Kidney epithelial cell (primary cell): ENCODE data around the gene ZP2. TPM values are rescaled to one million over a fixed set of nuclear protein-coding genes. Genes with fewer than 3 reads are reported as not detected.
A peak's percentile ranks its signal among the peaks of the same experiment; 100 is the strongest.

Source experiments
- DNase-seq: peaks from one replicate; pipeline ENCODE4 v3.0.0-alpha.2; 2010; ENCODE audit warnings: low read depth
- H3K27me3 ChIP-seq: 2 replicates; pipeline ENCODE4 v1.6.0; 2011; ENCODE audit warnings: low read length; ENCODE audit not compliant: control insufficient read depth, insufficient read depth
- H3K36me3 ChIP-seq: 2 replicates; pipeline ENCODE4 v1.5.1; 2011; ENCODE audit warnings: low read length; ENCODE audit not compliant: control insufficient read depth, insufficient read depth
- H3K4me3 ChIP-seq: 2 replicates; pipeline ENCODE4 v1.5.1; 2011; ENCODE audit warnings: low read depth, mild to moderate bottlenecking, control low read depth, low read length
- total RNA-seq: library from RNA; depleted of rRNA; stranded (reverse); fragments of >200 nt; gene quantifications from 2 replicates; pipeline ENCODE4 v1.2.3, GENCODE V29; 2015
- TF ChIP-seq, protein P1 (sequence below): IDR thresholded peaks from 2 replicates; pipeline ENCODE4 v1.5.1; 2011; ENCODE audit warnings: mild to moderate bottlenecking, moderate library complexity, low read length, control low read depth, inconsistent platforms; ENCODE audit not compliant: insufficient read depth, poor library complexity, severe bottlenecking

Gene ZP2
- total RNA-seq, 1 donor from 2014 or later: not detected

- no peak for DNase-seq
- Histone ChIP-seq H3K4me3 (no peak overlapping the region), H3K27me3 (no peaks in the 10 kb centered on the region), H3K36me3 (no peaks in the 10 kb centered on the region)
- TF ChIP-seq, protein P1, sequence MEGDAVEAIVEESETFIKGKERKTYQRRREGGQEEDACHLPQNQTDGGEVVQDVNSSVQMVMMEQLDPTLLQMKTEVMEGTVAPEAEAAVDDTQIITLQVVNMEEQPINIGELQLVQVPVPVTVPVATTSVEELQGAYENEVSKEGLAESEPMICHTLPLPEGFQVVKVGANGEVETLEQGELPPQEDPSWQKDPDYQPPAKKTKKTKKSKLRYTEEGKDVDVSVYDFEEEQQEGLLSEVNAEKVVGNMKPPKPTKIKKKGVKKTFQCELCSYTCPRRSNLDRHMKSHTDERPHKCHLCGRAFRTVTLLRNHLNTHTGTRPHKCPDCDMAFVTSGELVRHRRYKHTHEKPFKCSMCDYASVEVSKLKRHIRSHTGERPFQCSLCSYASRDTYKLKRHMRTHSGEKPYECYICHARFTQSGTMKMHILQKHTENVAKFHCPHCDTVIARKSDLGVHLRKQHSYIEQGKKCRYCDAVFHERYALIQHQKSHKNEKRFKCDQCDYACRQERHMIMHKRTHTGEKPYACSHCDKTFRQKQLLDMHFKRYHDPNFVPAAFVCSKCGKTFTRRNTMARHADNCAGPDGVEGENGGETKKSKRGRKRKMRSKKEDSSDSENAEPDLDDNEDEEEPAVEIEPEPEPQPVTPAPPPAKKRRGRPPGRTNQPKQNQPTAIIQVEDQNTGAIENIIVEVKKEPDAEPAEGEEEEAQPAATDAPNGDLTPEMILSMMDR: no peak
Observed at GRCh38 chr16:21224800-21225199, 13.4 kb upstream of the ZP2 start.

GRCh38 chr16:21223787-21224186 lies 12.4 kb upstream of the ZP2 start:
- TF ChIP-seq, protein P1: no peak
- no peaks in the 10 kb centered on the region for H3K36me3 ChIP-seq
- DNase-seq: no peak
- no peak overlapping the region for H3K4me3 ChIP-seq
- H3K27me3 ChIP-seq: no peaks in the 10 kb centered on the region

GRCh38 chr16:21222495-21223337 lies 11.3 kb upstream of the ZP2 start:
- TF ChIP-seq, protein P1: no peak
- peak; percentile 51 for DNase-seq
- Histone ChIP-seq H3K27me3 (no peaks in the 10 kb centered on the region), H3K4me3 (no peak overlapping the region), H3K36me3 (no peaks in the 10 kb centered on the region)

DNA sequence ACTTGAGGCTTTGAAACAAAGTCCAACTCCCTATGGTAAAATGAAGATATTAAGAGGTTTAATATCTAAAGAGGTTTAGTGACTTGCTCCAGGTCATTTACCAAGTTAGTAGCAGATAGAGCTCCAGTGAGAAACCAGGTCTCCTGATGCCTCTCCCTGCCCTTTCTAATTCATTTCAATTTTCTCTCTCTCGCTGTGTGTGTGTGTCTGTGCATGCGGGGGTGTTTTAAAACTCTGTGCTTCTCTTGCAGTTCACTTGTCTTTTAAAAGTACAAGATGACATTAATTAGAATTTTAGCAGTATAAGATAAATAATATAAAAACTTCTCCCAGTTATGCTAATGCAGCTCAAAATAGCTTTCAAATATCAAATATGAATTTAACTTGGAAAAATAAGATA lies 8.2 kb upstream of the ZP2 start:
- TF ChIP-seq, protein P1: no peak
- no peaks in the 10 kb centered on the region for H3K27me3 ChIP-seq
- no peak overlapping the region for H3K4me3 ChIP-seq
- H3K36me3 ChIP-seq: no peaks in the 10 kb centered on the region
- no peak for DNase-seq

DNA sequence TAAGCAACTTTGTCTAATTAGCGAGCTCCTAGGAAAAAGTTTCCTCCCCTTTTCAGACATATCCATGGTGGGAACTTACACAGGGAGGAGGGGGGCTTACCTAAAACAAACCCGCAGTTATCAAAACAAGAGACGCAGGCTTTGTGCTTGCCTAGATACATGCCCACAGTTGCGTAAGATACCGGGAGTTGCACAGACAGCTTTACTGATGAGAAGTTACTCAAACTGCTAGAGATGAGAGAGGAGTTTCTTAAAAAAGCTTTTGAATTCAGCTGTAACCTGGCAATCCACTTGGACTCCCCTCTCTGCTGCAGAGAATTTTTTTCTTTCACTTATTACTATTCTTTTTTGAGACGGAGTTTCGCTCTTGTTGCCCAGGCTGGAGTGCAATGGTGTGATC lies 6.8 kb upstream of the ZP2 start:
- TF ChIP-seq, protein P1: no peak
- H3K4me3 ChIP-seq: no peak overlapping the region
- H3K27me3 ChIP-seq: no peaks in the 10 kb centered on the region
- peak; percentile 10 for DNase-seq
- no peaks in the 10 kb centered on the region for H3K36me3 ChIP-seq

- DNase-seq: no peak
- no peaks in the 10 kb centered on the region for H3K36me3 ChIP-seq
- TF ChIP-seq, protein P1: no peak
- H3K4me3 ChIP-seq: no peak overlapping the region
- no peaks in the 10 kb centered on the region for H3K27me3 ChIP-seq
Observed at GRCh38 chr16:21217121-21217520, 5.7 kb upstream of the ZP2 start.
